GM18951 (cell line): ENCODE data around the gene SPATC1L.

Source experiments
- POLR2A ChIP-seq: IDR thresholded peaks from 4 replicates; pipeline ENCODE4 v1.6.1; 2011; ENCODE audit warnings: mild to moderate bottlenecking; ENCODE audit not compliant: insufficient read length, insufficient read depth; ENCODE audit errors: extremely low read depth
- in situ Hi-C: fragments of 300-500 bp; cut with MboI; formaldehyde crosslinking; loops from one replicate; pipeline ENCODE4 v1.12.0; 2022; ENCODE audit warnings: low sequenced_read_pairs, mixed read lengths, inconsistent platforms; ENCODE audit not compliant: unreplicated experiment

Gene SPATC1L

DNA sequence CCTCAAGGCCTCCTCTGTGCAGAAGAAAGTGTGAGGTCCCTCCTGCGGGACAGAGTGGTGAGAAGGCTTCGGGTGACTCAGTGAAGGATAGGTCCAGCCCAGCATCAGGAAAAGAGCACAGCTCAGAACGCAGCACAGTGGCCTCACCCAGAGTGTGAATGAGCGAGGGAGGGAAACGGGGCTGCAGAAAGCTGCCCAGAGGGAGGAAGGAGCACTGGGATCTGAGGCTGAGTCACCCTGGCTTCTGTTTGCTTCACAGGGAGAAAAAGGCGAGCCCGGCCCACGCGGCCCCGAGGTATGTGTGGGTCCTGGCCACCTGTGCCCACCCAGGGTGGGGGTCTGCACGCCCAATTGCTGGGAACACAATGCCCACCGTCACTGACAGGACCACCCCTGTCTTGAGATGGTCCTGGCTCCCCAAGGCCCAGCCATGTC, 62.0 kb downstream of the SPATC1L start:
- TF ChIP-seq POLR2A, result no peak
- in situ Hi-C loops, result no loop called here

GRCh38 chr21:46121286-46122221, 62.7 kb downstream of the SPATC1L start:
- no peak for TF ChIP-seq POLR2A
- in situ Hi-C loops, result no loop called here

DNA sequence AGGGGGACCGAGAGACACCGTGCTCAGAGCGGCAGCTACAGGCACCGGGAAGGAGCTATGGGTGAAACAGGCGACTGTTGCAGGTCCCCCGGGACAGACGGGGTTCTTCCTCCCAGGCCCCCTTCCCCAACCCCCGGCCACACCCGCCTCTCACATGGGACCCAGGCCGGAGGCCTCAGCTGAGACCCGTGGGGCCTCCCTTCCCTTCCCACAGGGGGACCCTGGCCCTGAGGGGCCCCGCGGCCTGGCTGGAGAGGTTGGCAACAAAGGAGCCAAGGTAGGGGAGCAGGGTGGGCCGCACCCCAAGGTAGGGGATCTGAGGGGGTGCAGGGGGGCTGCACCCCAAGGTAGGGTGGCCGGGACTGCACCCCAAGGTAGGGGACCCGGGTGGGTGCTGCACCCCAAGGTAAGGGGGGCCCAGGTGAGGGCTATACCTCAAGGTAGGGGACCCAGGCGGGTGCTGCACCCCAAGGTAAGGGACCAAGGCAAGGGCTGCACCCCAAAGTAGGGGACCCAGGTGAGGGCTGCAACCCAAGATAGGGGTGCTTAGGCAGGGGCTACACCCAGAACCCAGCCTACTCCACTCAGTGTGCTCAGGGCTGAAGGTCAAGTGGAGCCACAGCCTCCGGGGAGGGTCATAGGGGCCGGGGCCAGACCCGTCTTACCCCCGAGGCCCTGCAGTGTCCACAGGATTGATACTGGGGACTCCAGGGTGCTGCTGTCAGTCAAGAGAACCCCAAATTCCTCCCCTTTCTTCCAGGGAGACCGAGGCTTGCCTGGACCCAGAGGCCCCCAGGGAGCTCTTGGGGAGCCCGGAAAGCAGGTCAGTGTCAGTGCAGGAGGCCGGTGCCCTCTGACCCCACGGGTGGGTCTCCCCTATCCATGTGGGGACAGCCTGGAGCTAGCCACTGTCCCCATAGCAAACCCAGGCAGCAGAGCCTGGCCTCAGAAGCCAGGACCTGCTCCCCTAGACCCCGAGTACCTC, 63.7 kb downstream of the SPATC1L start:
- in situ Hi-C loops, result no loop called here
- no peak for TF ChIP-seq POLR2A

DNA sequence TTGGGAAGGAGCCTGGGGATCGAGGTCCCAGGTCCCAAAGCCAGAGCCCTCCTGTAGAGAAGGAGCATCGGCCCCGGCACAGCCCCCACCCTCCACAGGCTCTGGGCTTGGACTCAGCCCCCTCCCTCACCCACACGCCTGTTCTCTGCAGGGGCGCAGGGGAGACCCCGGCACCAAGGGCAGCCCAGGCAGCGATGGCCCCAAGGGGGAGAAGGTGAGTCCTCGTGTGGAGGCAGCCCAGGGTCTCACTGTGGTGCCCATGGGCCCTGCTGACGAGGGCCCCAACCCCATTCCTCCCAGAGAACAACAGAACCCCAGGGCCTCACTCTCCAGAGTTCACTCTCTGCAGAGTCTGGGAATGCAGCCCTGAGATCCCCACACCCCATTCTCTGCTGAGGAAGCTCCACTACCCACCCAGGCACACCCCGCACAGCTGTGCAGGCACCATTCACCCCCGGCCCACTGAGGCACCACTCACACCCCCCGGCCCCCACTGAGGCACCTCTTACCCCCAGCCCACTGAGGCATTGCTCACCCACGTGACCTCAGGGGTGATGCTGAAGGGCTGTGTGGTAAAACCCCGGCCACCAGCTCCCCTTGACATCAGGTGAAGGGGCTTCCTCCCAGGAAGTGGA, 64.5 kb downstream of the SPATC1L start:
- in situ Hi-C loops, result no loop called here
- TF ChIP-seq POLR2A, result no peak

DNA sequence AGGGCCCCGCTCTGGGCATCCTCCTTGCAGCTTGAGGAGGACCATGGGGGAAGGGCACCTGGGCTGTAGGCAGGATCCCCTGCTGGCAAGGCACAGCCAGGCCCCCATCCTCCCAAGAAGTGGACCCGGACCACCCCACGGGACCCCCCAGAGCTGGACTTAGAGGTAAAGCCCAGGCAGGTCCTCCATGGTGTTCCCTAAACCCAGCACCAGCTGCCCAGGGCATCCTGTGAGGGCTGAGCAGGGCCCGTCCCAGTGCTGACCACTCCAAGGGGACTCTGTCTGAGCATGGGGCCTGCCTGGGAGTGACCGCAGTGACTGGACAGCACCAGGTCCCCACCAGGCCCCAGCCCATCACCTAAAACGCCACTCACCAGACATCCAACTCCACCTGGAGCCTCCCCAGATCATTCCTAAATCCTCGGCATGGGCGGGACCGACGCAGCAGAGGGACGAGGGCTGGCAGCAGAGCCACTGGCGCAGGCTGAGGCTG, 65.1 kb downstream of the SPATC1L start:
- no peak for TF ChIP-seq POLR2A

DNA sequence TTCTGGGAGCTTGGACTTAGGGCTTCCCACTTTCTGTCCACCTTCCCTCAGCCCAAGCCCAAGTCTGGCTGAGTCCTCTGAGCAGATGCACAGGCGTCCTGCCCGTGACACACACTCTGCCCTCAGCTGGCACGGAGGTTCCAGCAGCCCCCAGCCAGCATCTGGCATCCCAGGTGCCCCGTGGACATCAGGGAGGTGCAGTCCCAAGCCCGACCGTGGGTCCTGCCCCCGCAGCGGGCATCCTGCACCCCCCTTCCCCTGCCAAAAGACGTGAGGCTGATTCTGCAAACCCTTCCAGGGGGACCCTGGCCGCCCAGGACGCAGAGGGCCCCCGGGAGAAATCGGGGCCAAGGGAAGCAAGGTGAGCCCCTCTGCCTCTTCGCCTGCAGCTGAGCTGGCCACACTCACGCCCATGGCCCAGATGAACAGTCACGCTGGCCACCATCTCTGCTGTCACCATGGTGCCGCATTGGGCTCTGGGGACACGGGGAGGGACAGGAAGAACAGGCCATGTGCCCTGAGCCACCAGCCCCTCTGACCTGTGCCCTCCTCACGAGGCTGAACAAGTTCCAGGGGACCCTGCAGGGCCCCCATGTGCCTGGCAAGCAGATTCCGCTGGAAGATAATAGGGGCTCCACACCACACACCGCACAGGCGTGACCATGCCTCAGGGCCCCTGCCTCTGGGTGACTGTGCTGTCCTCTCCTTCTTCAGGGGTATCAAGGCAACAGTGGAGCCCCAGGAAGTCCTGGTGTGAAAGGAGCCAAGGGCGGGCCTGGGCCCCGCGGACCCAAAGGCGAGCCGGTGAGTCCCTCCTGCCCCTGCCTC, 65.7 kb downstream of the SPATC1L start:
- in situ Hi-C loops, result no loop called here
- TF ChIP-seq POLR2A, result no peak

More for the DNA sequence above, 65.1 kb downstream of the SPATC1L start:
- in situ Hi-C loops, result no loop called here

GRCh38 chr21:46117586-46118315, 66.5 kb downstream of the SPATC1L start:
- no peak for TF ChIP-seq POLR2A
- in situ Hi-C loops, result no loop called here

DNA sequence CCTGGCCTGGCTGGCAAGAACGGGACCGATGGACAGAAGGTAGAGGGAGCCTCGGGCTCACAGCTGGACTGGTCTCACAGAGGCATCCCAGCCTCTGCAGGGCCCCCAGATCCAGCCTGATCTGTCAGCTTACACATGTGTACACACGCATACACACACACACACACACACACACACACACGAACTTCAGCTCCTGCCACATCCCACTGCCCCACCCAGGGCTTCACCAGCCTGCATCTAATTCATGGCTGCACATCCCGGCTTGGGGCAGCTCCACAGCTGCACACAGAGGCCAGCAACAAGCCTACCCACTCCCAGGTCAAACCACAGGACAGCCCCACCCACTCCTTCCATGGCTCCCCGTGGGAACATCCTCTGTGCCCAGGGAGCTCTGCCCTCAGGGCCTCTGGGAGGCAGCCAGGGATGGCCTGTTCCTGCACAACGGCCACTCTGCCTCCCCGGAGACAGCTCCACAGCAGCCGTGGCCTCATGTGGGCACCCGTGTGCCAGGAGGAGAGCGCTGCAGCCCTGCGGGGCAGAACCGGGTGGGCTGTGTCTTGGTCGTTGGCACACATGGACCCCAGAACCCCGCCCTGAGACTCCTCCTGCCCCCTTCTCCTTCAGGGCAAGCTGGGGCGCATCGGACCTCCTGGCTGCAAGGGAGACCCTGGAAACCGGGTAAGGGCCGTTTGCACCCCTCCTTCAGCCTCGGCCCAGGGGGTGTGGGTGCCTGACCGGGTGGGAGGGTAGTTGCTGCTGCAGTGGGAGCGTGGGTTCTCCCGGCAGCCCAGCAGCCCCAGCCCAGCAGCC, 67.3 kb downstream of the SPATC1L start:
- in situ Hi-C loops, result no loop called here
- no peak for TF ChIP-seq POLR2A

- TF ChIP-seq POLR2A, result no peak
- in situ Hi-C loops, result no loop called here
Observed at GRCh38 chr21:46116189-46116775, 68.0 kb downstream of the SPATC1L start.

DNA sequence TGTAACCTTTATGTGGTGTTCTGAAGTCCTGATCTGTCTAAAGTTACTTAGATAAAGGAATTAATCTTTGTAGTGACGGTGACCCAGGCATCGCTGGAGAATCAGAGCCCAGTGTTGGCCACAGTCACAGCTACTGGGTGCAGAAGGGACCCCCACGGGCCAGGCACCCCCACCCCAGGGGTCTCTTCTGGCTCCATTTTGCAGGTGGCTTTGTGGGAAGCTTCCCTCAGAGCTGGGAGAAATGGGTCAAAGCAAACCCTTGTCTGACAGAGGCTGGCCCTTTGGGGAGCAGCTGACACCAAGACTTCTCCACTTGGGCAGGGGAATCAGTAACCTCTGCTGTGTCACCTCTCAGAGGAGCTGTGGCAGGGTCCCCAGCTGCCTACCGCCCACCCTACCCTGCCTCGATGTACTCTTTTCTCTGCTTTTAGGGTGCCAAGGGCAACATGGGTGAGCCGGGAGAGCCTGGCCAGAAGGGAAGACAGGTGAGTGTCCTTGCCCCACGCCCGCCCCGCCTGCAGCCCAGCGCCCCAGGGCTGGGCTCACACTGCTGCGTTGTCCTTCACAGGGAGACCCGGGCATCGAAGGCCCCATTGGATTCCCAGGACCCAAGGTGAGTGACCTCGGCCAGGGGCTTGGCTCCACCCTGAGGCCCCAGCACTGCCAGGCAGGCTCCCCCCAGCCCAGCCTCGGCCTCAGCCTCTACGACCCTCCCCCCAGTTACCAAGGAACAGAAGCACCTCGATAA, 68.6 kb downstream of the SPATC1L start:
- in situ Hi-C loops, result no loop called here
- no peak for TF ChIP-seq POLR2A
